ENCODE measurements around the gene BTG2.
A peak's percentile ranks its signal among the peaks of the same experiment; 100 is the strongest.
"Not testable (repeated sequence)": the region's sequence is repeated elsewhere in the genome, so short reads cannot be mapped to it uniquely, and the experiment has no call there.

Gene BTG2

GRCh38 chr1:203304919-203305808 lies at the start of gene BTG2:
Gene BTG2 (plus strand): TSS chr1:203305519. CDS start chr1:203305607, 88 bp downstream.
- H3K4me3 ChIP-seq = peak within 1 kb of the TSS; percentile 61 to 99 (median 76)

GRCh38 chr1:203256636-203257035 lies 48.7 kb upstream of the BTG2 start:
- H3K27ac ChIP-seq, H3K4me3 ChIP-seq: not testable (repeated sequence)

More at GRCh38 chr1:203304919-203305808, at the start of gene BTG2:
- H3K27ac ChIP-seq = peak within 1 kb of the TSS; percentile 79 to 100 (median 98)

- H3K27ac ChIP-seq = peak overlapping the region in 5 of 21 experiments; percentile 4 to 63 (median 40)
- no peak overlapping the region for H3K4me3 ChIP-seq
These were observed 41.8 kb upstream of the BTG2 start for GRCh38 chr1:203263496-203263895.

GRCh38 chr1:203264052-203264501 lies 41.2 kb upstream of the BTG2 start:
- H3K4me3 ChIP-seq = no peak overlapping the region
- peak overlapping the region in 3 of 21 experiments; percentile 4 to 63 (median 55) for H3K27ac ChIP-seq

GRCh38 chr1:203265541-203265940 lies 39.8 kb upstream of the BTG2 start:
- Histone ChIP-seq H3K27ac (no peak overlapping the region), H3K4me3 (no peak overlapping the region)

GRCh38 chr1:203266140-203266539 lies 39.2 kb upstream of the BTG2 start:
- H3K27ac ChIP-seq, H3K4me3 ChIP-seq: not testable (repeated sequence)

GRCh38 chr1:203267347-203267846 lies 37.9 kb upstream of the BTG2 start:
- Histone ChIP-seq H3K4me3 (peak overlapping the region; percentile 31 to 52 (median 46)), H3K27ac (peak overlapping the region in 19 of 21 experiments; percentile 49 to 91 (median 73))

- Histone ChIP-seq H3K27ac (peak overlapping the region in 17 of 21 experiments; percentile 49 to 91 (median 73)), H3K4me3 (peak overlapping the region; percentile 31 to 52 (median 46))
These were observed 37.4 kb upstream of the BTG2 start for GRCh38 chr1:203267912-203268311.

- Histone ChIP-seq H3K27ac (peak overlapping the region in 5 of 21 experiments; percentile 13 to 73 (median 49)), H3K4me3 (no peak overlapping the region)
These were observed 36.2 kb upstream of the BTG2 start for GRCh38 chr1:203268901-203269653.

- no peak overlapping the region for H3K27ac ChIP-seq
These were observed 35.7 kb upstream of the BTG2 start for GRCh38 chr1:203269654-203270020.

GRCh38 chr1:203270448-203270847 lies 34.9 kb upstream of the BTG2 start:
- no peak overlapping the region for H3K4me3 ChIP-seq
- H3K27ac ChIP-seq = no peak overlapping the region

More at GRCh38 chr1:203269654-203270020, 35.7 kb upstream of the BTG2 start:
- H3K4me3 ChIP-seq = no peak overlapping the region

- peak overlapping the region in 1 of 21 experiments; percentile 47 for H3K27ac ChIP-seq
- H3K4me3 ChIP-seq = no peak overlapping the region
These were observed 34.1 kb upstream of the BTG2 start for GRCh38 chr1:203271018-203271743.

- no peak overlapping the region for H3K4me3 ChIP-seq
- H3K27ac ChIP-seq = no peak overlapping the region
These were observed 33.2 kb upstream of the BTG2 start for GRCh38 chr1:203271962-203272632.

- H3K4me3 ChIP-seq = peak overlapping the region in 2 of 7 experiments; percentile 20 to 23
- peak overlapping the region in 9 of 21 experiments; percentile 71 to 93 (median 84) for H3K27ac ChIP-seq
These were observed 32.6 kb upstream of the BTG2 start for GRCh38 chr1:203272633-203273205.

GRCh38 chr1:203273206-203273868 lies 32.0 kb upstream of the BTG2 start:
- H3K4me3 ChIP-seq = peak overlapping the region in 6 of 7 experiments; percentile 8 to 24 (median 18)

GRCh38 chr1:203273869-203274602 lies 31.3 kb upstream of the BTG2 start:
- H3K27ac ChIP-seq = peak overlapping the region; percentile 24 to 93 (median 78)
- H3K4me3 ChIP-seq = peak overlapping the region in 6 of 7 experiments; percentile 8 to 24 (median 18)

More at GRCh38 chr1:203273206-203273868, 32.0 kb upstream of the BTG2 start:
- peak overlapping the region; percentile 19 to 93 (median 78) for H3K27ac ChIP-seq
